Measurements from ENCODE around the gene STUM. TPM values are rescaled to one million over a fixed set of nuclear protein-coding genes. Genes with fewer than 3 reads are reported as not detected.

STUM gene
- total and polyA plus RNA-seq, 2 experiments from 2014 or later, result 0.07 TPM; not detected in 1

GRCh38 chr1:226553924-226554282 is 5.3 kb downstream of the STUM start:
- Histone ChIP-seq H3K4me3 (no peak overlapping the region), H2AFZ (no peak overlapping the region), H3K4me1 (ENCODE audit: insufficient read depth) (peaks cover 15% of the 10 kb centered on the region), H3K27ac (no peak overlapping the region), H3K9me3 (ENCODE audit: low read depth) (no peaks in the 10 kb centered on the region), H3K9me2 (replicated peaks; ENCODE audit: insufficient read depth) (no peaks in the 10 kb centered on the region), H3K4me2 (no peak overlapping the region), H4K20me1 (ENCODE audit: insufficient read depth, poor library complexity, severe bottlenecking) (no peaks in the 10 kb centered on the region), H3K36me3 (replicated peaks; ENCODE audit: insufficient read depth, low read depth) (no peaks in the 10 kb centered on the region), H3K79me2 (no peaks in the 10 kb centered on the region), H3K27me3 (peaks cover 53% of the 10 kb centered on the region)
- TF ChIP-seq, protein P1, sequence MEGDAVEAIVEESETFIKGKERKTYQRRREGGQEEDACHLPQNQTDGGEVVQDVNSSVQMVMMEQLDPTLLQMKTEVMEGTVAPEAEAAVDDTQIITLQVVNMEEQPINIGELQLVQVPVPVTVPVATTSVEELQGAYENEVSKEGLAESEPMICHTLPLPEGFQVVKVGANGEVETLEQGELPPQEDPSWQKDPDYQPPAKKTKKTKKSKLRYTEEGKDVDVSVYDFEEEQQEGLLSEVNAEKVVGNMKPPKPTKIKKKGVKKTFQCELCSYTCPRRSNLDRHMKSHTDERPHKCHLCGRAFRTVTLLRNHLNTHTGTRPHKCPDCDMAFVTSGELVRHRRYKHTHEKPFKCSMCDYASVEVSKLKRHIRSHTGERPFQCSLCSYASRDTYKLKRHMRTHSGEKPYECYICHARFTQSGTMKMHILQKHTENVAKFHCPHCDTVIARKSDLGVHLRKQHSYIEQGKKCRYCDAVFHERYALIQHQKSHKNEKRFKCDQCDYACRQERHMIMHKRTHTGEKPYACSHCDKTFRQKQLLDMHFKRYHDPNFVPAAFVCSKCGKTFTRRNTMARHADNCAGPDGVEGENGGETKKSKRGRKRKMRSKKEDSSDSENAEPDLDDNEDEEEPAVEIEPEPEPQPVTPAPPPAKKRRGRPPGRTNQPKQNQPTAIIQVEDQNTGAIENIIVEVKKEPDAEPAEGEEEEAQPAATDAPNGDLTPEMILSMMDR (IDR thresholded peaks at IDR 0.05; ENCODE audit: poor library complexity), result no peak
- TF ChIP-seq EZH2phosphoT487 (IDR thresholded peaks at IDR 0.05; ENCODE audit: low read depth, severe bottlenecking, unreplicated experiment) (no peak), EZH2 (IDR thresholded peaks at IDR 0.05; ENCODE audit: borderline replicate concordance) (no peak)
- no peak for DNase-seq (ENCODE audit: low spot score)
- WGBS (ENCODE audit: low lambda C conversion rate, missing lambda C conversion rate), result 86% methylated on average over 6 of the region's 6 CpGs

DNA sequence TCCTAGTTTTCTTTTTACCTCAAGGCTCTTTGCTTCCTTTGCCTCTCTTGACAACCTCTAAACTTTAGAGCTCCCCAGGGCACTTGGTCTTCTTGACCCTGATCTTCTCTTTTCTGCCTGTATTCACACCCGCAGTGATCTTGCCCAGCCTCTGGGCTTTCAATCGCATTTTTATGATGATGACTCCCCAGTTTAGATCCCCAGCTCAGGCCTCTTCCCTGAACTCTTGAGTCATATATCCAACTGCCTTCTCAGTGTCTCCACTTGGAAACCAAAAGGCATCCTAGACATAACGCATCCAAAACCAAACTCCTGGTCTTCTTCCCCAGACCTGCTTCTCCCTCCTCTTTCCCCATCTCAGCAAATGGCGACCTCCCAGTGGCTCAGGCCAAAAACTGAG is 6.5 kb downstream of the STUM start:
- TF ChIP-seq EZH2 (IDR thresholded peaks at IDR 0.05; ENCODE audit: borderline replicate concordance) (no peak), EZH2phosphoT487 (IDR thresholded peaks at IDR 0.05; ENCODE audit: low read depth, severe bottlenecking, unreplicated experiment) (no peak)
- TF ChIP-seq, protein P1 (IDR thresholded peaks at IDR 0.05; ENCODE audit: poor library complexity), result no peak
- H3K9me3 ChIP-seq (ENCODE audit: low read depth), result no peaks in the 10 kb centered on the region
- 90% methylated on average over 4 of the region's 4 CpGs for WGBS (ENCODE audit: low lambda C conversion rate, missing lambda C conversion rate)
- H3K27ac ChIP-seq, result no peak overlapping the region
- no peaks in the 10 kb centered on the region for H3K36me3 ChIP-seq (replicated peaks; ENCODE audit: insufficient read depth, low read depth)
- H2AFZ ChIP-seq, result no peak overlapping the region
- H3K9me2 ChIP-seq (replicated peaks; ENCODE audit: insufficient read depth), result no peaks in the 10 kb centered on the region
- H3K4me1 ChIP-seq (ENCODE audit: insufficient read depth), result peaks cover 3% of the 10 kb centered on the region
- peaks cover 41% of the 10 kb centered on the region for H3K27me3 ChIP-seq
- no peaks in the 10 kb centered on the region for H4K20me1 ChIP-seq (ENCODE audit: insufficient read depth, poor library complexity, severe bottlenecking)
- no peak for DNase-seq (ENCODE audit: low spot score)
- H3K79me2 ChIP-seq, result no peaks in the 10 kb centered on the region
- no peak overlapping the region for H3K4me3 ChIP-seq
- no peak overlapping the region for H3K4me2 ChIP-seq

DNA sequence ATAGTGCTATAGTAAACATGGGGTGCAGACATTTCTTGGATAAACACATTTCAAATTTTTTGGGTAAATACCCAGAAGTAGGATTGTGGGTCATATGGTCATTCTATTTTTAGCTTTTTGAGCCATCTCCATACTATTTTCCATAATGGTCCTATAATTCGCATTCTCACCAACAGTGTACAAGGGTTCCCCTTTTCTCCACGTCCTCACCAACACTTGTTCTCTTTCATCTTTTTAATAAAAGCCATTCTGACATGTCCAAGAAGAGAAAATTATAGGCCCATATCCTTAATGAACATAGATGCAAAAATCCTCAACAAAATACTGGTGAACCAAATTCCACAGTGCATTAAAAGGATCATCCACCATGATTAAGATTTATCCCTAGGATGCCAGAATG is 8.9 kb downstream of the STUM start:
- Histone ChIP-seq H3K9me3 (ENCODE audit: low read depth) (no peaks in the 10 kb centered on the region), H3K27ac (no peak overlapping the region), H3K4me2 (no peak overlapping the region), H3K79me2 (no peaks in the 10 kb centered on the region), H3K4me3 (no peak overlapping the region), H2AFZ (no peak overlapping the region), H3K4me1 (ENCODE audit: insufficient read depth) (no peaks in the 10 kb centered on the region), H3K27me3 (peaks cover 20% of the 10 kb centered on the region), H3K36me3 (replicated peaks; ENCODE audit: insufficient read depth, low read depth) (no peaks in the 10 kb centered on the region), H4K20me1 (ENCODE audit: insufficient read depth, poor library complexity, severe bottlenecking) (no peaks in the 10 kb centered on the region), H3K9me2 (replicated peaks; ENCODE audit: insufficient read depth) (no peaks in the 10 kb centered on the region)
- 76% methylated on average over 2 of the region's 2 CpGs for WGBS (ENCODE audit: low lambda C conversion rate, missing lambda C conversion rate)
- DNase-seq (ENCODE audit: low spot score), result no peak
- TF ChIP-seq EZH2phosphoT487 (IDR thresholded peaks at IDR 0.05; ENCODE audit: low read depth, severe bottlenecking, unreplicated experiment) (no peak), EZH2 (IDR thresholded peaks at IDR 0.05; ENCODE audit: borderline replicate concordance) (no peak)
- TF ChIP-seq, protein P1 (IDR thresholded peaks at IDR 0.05; ENCODE audit: poor library complexity), result no peak
